GM12891 (cell line): ENCODE data around the gene PTPN13.

ENCODE experiments used
- POLR2A ChIP-seq: IDR thresholded peaks from 2 replicates; pipeline ENCODE4 v1.6.1; 2011; ENCODE audit warnings: low read depth, low read length, control low read depth
- POLR2AphosphoS5 ChIP-seq: IDR thresholded peaks from 2 replicates; pipeline ENCODE4 v1.6.1; 2011; ENCODE audit warnings: low read depth, low read length, control low read depth
- SPI1 ChIP-seq: IDR thresholded peaks from 2 replicates; pipeline ENCODE4 v1.6.1; 2011; ENCODE audit warnings: low read depth, low read length, control low read depth
- TAF1 ChIP-seq: IDR thresholded peaks from 2 replicates; pipeline ENCODE4 v1.6.1; 2011; ENCODE audit warnings: low read depth, low read length, control low read depth

- TF ChIP-seq POLR2A (no peak), TAF1 (no peak), POLR2AphosphoS5 (no peak), SPI1 (no peak)
Observed at GRCh38 chr4:86606809-86607208, 12.7 kb downstream of the PTPN13 start.
